ENCODE results near the gene MCRIP1.

DNA sequence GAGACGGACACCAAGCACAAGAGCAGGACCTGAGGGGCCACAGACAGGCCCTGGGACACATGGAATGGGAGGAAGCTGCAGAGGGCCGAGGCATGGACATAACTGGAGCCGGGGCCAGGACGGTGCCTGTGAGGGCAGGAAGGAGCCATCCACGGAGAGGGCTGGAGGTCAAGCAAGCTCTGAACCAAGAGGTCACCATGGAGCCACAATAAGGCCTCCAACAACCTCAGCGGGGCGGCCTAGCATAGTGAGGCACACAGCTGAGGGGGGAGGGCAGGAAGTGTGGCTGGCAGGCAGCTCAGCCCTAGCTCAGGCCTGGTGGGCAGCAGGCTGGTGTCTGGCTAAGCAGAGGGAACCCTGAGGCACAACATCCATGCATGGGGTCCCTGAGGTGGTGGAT is 4.4 kb downstream of the MCRIP1 start:
- TF ChIP-seq, protein P1, sequence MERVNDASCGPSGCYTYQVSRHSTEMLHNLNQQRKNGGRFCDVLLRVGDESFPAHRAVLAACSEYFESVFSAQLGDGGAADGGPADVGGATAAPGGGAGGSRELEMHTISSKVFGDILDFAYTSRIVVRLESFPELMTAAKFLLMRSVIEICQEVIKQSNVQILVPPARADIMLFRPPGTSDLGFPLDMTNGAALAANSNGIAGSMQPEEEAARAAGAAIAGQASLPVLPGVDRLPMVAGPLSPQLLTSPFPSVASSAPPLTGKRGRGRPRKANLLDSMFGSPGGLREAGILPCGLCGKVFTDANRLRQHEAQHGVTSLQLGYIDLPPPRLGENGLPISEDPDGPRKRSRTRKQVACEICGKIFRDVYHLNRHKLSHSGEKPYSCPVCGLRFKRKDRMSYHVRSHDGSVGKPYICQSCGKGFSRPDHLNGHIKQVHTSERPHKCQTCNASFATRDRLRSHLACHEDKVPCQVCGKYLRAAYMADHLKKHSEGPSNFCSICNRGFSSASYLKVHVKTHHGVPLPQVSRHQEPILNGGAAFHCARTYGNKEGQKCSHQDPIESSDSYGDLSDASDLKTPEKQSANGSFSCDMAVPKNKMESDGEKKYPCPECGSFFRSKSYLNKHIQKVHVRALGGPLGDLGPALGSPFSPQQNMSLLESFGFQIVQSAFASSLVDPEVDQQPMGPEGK (CRISPR knock-in tag; IDR thresholded peaks at IDR 0.05; ENCODE audit: borderline replicate concordance) = no peak
- TF ChIP-seq ZFP3 (CRISPR knock-in tag; IDR thresholded peaks at IDR 0.05) = no peak
- no peak for TF ChIP-seq ZFP30 (CRISPR knock-in tag; IDR thresholded peaks at IDR 0.05)
